HepG2 (cell line): ENCODE results near the gene RPLP2. TPM values are rescaled to one million over a fixed set of nuclear protein-coding genes. Genes with fewer than 3 reads are reported as not detected.

Experiments used
- AHR ChIP-seq: IDR thresholded peaks from 2 replicates; pipeline ENCODE4 v1.6.1; 2018; ENCODE audit warnings: missing genetic modification reagents, missing compliant biosample characterization
- FIP1L1 ChIP-seq: fragments of 200-400 bp; formaldehyde crosslinking; IDR thresholded peaks from 2 replicates; pipeline ENCODE4 v1.6.1; 2018; ENCODE audit warnings: low read depth, mild to moderate bottlenecking, low read length, moderate library complexity, borderline replicate concordance; ENCODE audit not compliant: insufficient read depth
- FOSL2 ChIP-seq: sonication (generic); formaldehyde crosslinking; IDR thresholded peaks from 2 replicates; pipeline ENCODE4 v1.4.0; 2020; ENCODE audit warnings: missing genetic modification reagents
- GMEB1 ChIP-seq: sonication (generic); formaldehyde crosslinking; IDR thresholded peaks from 2 replicates; pipeline ENCODE4 v1.5.1; 2020; ENCODE audit warnings: missing genetic modification reagents, mild to moderate bottlenecking, borderline replicate concordance
- NFIC ChIP-seq: IDR thresholded peaks from 2 replicates; pipeline ENCODE4 v1.6.1; 2012; ENCODE audit warnings: mild to moderate bottlenecking, low read length, inconsistent platforms
- RARA ChIP-seq: IDR thresholded peaks from 2 replicates; pipeline ENCODE4 v1.6.1; 2016; ENCODE audit warnings: missing genetic modification reagents, missing compliant biosample characterization
- THRA ChIP-seq: sonication (generic); formaldehyde crosslinking; IDR thresholded peaks from 2 replicates; pipeline ENCODE4 v1.4.0; 2020; ENCODE audit warnings: missing genetic modification reagents, borderline replicate concordance
- ZBED4 ChIP-seq: sonication (generic); formaldehyde crosslinking; IDR thresholded peaks from 2 replicates; pipeline ENCODE4 v1.4.0; 2020; ENCODE audit warnings: missing genetic modification reagents, borderline replicate concordance
- ZBTB1 ChIP-seq: sonication (generic); formaldehyde crosslinking; IDR thresholded peaks from 2 replicates; pipeline ENCODE4 v1.4.0; 2020; ENCODE audit warnings: missing genetic modification reagents, borderline replicate concordance
- ZBTB42 ChIP-seq: sonication (generic); formaldehyde crosslinking; IDR thresholded peaks from 2 replicates; pipeline ENCODE4 v1.5.0; 2020; ENCODE audit warnings: mild to moderate bottlenecking, missing genetic modification reagents
- ZMYM4 ChIP-seq: sonication (generic); formaldehyde crosslinking; IDR thresholded peaks from 2 replicates; pipeline ENCODE4 v1.8.1; 2023; ENCODE audit warnings: mild to moderate bottlenecking, missing genetic modification reagents
- ZNF225 ChIP-seq: sonication (generic); formaldehyde crosslinking; IDR thresholded peaks from 2 replicates; pipeline ENCODE4 v1.4.0; 2020; ENCODE audit warnings: mild to moderate bottlenecking, missing genetic modification reagents
- ZNF431 ChIP-seq: sonication (generic); formaldehyde crosslinking; IDR thresholded peaks from 2 replicates; pipeline ENCODE4 v1.9.0; 2022; ENCODE audit warnings: missing genetic modification reagents, low read depth, mild to moderate bottlenecking, borderline replicate concordance
- ZNF609 ChIP-seq: sonication (generic); formaldehyde crosslinking; IDR thresholded peaks from 2 replicates; pipeline ENCODE4 v1.4.0; 2020; ENCODE audit warnings: mild to moderate bottlenecking, missing genetic modification reagents, borderline replicate concordance
- ZNF891 ChIP-seq: sonication (generic); formaldehyde crosslinking; IDR thresholded peaks from 2 replicates; pipeline ENCODE4 v1.5.0; 2020; ENCODE audit warnings: mild to moderate bottlenecking, missing genetic modification reagents
- ZSCAN21 ChIP-seq: sonication (generic); formaldehyde crosslinking; IDR thresholded peaks from 2 replicates; pipeline ENCODE4 v1.8.0; 2022; ENCODE audit warnings: mild to moderate bottlenecking, missing genetic modification reagents, moderate library complexity, borderline replicate concordance
- polyA plus RNA-seq, 8 experiments: library from polyadenylated mRNA; depleted of rRNA in 3 of 8; stranded (reverse) in 7 of 8; unstranded in 1 of 8; fragments of >200 nt; fragmentation: Illumina TruSeq in 4 of 8; extraction: Trizol in 4 of 8; gene quantifications; 2 replicates each; pipeline versions ENCODE4 v1.2.1 to v1.2.3, GENCODE V29; 2011 to 2016; ENCODE audit warnings: low read depth in 4 of 8, missing spikeins in 1 of 8, mixed read lengths in 1 of 8; ENCODE audit not compliant: insufficient read depth in 1 of 8
- total RNA-seq, 5 experiments: library from RNA; depleted of rRNA; stranded (reverse); fragments of >200 nt; fragmentation: Illumina TruSeq; extraction: Trizol; gene quantifications; 2 replicates each; pipeline ENCODE4 v1.2.3, GENCODE V29; 2016; ENCODE audit warnings: low read depth in 1 of 5

The RPLP2 gene
- total and polyA plus RNA-seq, 2 of the 13 experiments (the other 11 are each of a cell fraction or from before 2014, with no cell fraction given), result 978 to 2,106 TPM

GRCh38 chr11:827146-827896, 17.6 kb downstream of the RPLP2 start (continued):
- TF ChIP-seq ZNF891 (peak; percentile 50; the same call in 1 of the 2 replicates), NFIC (no peak), AHR (CRISPR knock-in tag) (peak; percentile 37; the same call in 1 of the 2 replicates), ZSCAN21 (CRISPR knock-in tag) (no peak), ZMYM4 (CRISPR knock-in tag) (peak; percentile 62; the same call in 1 of the 2 replicates), FOSL2 (peak; percentile 29; the same call in 1 of the 2 replicates), ZBTB1 (CRISPR knock-in tag) (no peak), ZNF609 (CRISPR knock-in tag) (peak; percentile 38; the same call in 1 of the 2 replicates), ZBED4 (CRISPR knock-in tag) (0 out of 2 replicates have a peak, but pooled peaks have one; percentile 64), RARA (CRISPR knock-in tag) (peak; percentile 43), ZNF431 (CRISPR knock-in tag) (no peak; the same call in 1 of the 2 replicates), ZNF225 (CRISPR knock-in tag) (peak; percentile 73; the same call in 1 of the 2 replicates), GMEB1 (CRISPR knock-in tag) (0 out of 2 replicates have a peak, but pooled peaks have one; percentile 11), ZBTB42 (CRISPR knock-in tag) (peak; percentile 38; the same call in 1 of the 2 replicates), THRA (peak; percentile 57; the same call in 1 of the 2 replicates), FIP1L1 (0 out of 2 replicates have a peak, but pooled peaks have one; percentile 51)
